HEK293 (cell line): ENCODE data around the gene DCLK1.

Experiments used
- CTCF ChIA-PET: fragments of 350-600 bp; formaldehyde crosslinking; extraction: SDS; loops from one replicate; lab custom pipeline; 2021; ENCODE audit warnings: antibody characterized with exemption; lab: Yijun Ruan, JAX
- POLR2A ChIA-PET: fragments of 300-600 bp; formaldehyde crosslinking; extraction: SDS; loops from one replicate; lab custom pipeline; 2020; ENCODE audit warnings: antibody characterized with exemption, inconsistent platforms; lab: Yijun Ruan, JAX
- H3K27ac ChIP-seq: fragments of 200-500 bp; sonication (Bioruptor generic); 2 replicates; pipeline ENCODE4 v1.5.1; 2014; ENCODE audit warnings: low read depth, low read length, control low read depth, inconsistent platforms; ENCODE audit errors: extremely low read depth
- H3K36me3 ChIP-seq, 2 experiments: fragments of 200-500 bp in 1 of 2; sonication (Bioruptor generic) in 1 of 2; 1 replicate in 1 of 2; 2 replicates in 1 of 2; pipeline ENCODE4 v1.5.1; 2014 to 2017; ENCODE audit warnings: inconsistent platforms in 2 of 2, low read length in 2 of 2; ENCODE audit not compliant: control insufficient read depth in 2 of 2, insufficient read depth in 1 of 2
- H3K4me1 ChIP-seq: fragments of 200-500 bp; sonication (Bioruptor generic); 2 replicates; pipeline ENCODE4 v1.5.1; 2014; ENCODE audit warnings: mild to moderate bottlenecking, low read length, inconsistent platforms; ENCODE audit not compliant: control insufficient read depth, insufficient read depth
- H3K4me3 ChIP-seq: 2 replicates; pipeline ENCODE4 v1.5.1; 2011; ENCODE audit warnings: low read depth, mild to moderate bottlenecking, control low read depth, low read length, moderate library complexity
- H3K9me3 ChIP-seq: fragments of 200-500 bp; sonication (Bioruptor generic); 2 replicates; pipeline ENCODE4 v1.5.1; 2014; ENCODE audit warnings: low read depth, low read length, inconsistent platforms; ENCODE audit not compliant: control insufficient read depth, insufficient read depth
- BCL11A ChIP-seq: fragments of 450-650 bp; formaldehyde crosslinking; IDR thresholded peaks from 2 replicates; pipeline ENCODE4 v1.5.1; 2016; ENCODE audit warnings: low read depth, missing biosample characterization, missing genetic modification characterization
- CTCF ChIP-seq: fragments of 450-650 bp; formaldehyde crosslinking; IDR thresholded peaks from 2 replicates; pipeline ENCODE4 v1.5.1; 2016; ENCODE audit warnings: missing biosample characterization, missing genetic modification characterization
- KLF9 ChIP-seq: fragments of 450-650 bp; formaldehyde crosslinking; IDR thresholded peaks from 2 replicates; pipeline ENCODE4 v1.5.1; 2016; ENCODE audit warnings: missing biosample characterization, missing genetic modification characterization, low read depth
- ZBTB11 ChIP-seq: fragments of 450-650 bp; formaldehyde crosslinking; conservative IDR thresholded peaks from 2 replicates; pipeline ENCODE4 v1.5.1; 2016; ENCODE audit warnings: low read depth, missing biosample characterization, missing genetic modification characterization
- ZFP41 ChIP-seq: fragments of 450-650 bp; formaldehyde crosslinking; IDR thresholded peaks from 2 replicates; pipeline ENCODE4 v1.5.1; 2016; ENCODE audit warnings: missing biosample characterization, missing genetic modification characterization, borderline replicate concordance
- ZNF148 ChIP-seq: fragments of 450-650 bp; formaldehyde crosslinking; IDR thresholded peaks from 2 replicates; pipeline ENCODE4 v1.5.0; 2017; ENCODE audit warnings: missing biosample characterization, missing genetic modification characterization, borderline replicate concordance
- ZNF174 ChIP-seq: fragments of 450-650 bp; formaldehyde crosslinking; IDR thresholded peaks from 2 replicates; pipeline ENCODE4 v1.5.0; 2017; ENCODE audit warnings: missing biosample characterization, mild to moderate bottlenecking, missing genetic modification characterization
- ZNF266 ChIP-seq: fragments of 450-650 bp; formaldehyde crosslinking; IDR thresholded peaks from 2 replicates; pipeline ENCODE4 v1.5.1; 2016; ENCODE audit warnings: missing biosample characterization, missing genetic modification characterization, low read depth
- ZNF433 ChIP-seq: fragments of 450-650 bp; formaldehyde crosslinking; IDR thresholded peaks from 2 replicates; pipeline ENCODE4 v1.5.1; 2016; ENCODE audit warnings: missing biosample characterization, missing genetic modification characterization, low read depth
- ZNF48 ChIP-seq: fragments of 450-650 bp; formaldehyde crosslinking; IDR thresholded peaks from 2 replicates; pipeline ENCODE4 v1.5.1; 2016; ENCODE audit warnings: missing biosample characterization, missing genetic modification characterization
- ZNF518A ChIP-seq: fragments of 450-650 bp; formaldehyde crosslinking; conservative IDR thresholded peaks from 2 replicates; pipeline ENCODE4 v1.5.1; 2016; ENCODE audit warnings: low read depth, missing biosample characterization, missing genetic modification characterization
- ZNF792 ChIP-seq: fragments of 450-650 bp; formaldehyde crosslinking; IDR thresholded peaks from 2 replicates; pipeline ENCODE4 v1.5.1; 2016; ENCODE audit warnings: missing biosample characterization, missing genetic modification characterization
- ZNF837 ChIP-seq: fragments of 450-650 bp; formaldehyde crosslinking; IDR thresholded peaks from 2 replicates; pipeline ENCODE4 v1.5.1; 2016; ENCODE audit warnings: missing biosample characterization, missing genetic modification characterization

Gene DCLK1

GRCh38 chr13:36129539-36129938 lies 1.6 kb downstream of the DCLK1 start (continued):
- TF ChIP-seq ZNF518A (no peak), ZBTB11 (tag by site-specific recombination) (no peak)

GRCh38 chr13:36126491-36126890 lies 4.7 kb downstream of the DCLK1 start:
- no peak overlapping the region for H3K4me3 ChIP-seq
- no peaks in the 10 kb centered on the region for H3K36me3 ChIP-seq
- H3K4me1 ChIP-seq = 0 out of 2 replicates have a peak, but pooled peaks cover 2% of the 10 kb centered on the region
- H3K27ac ChIP-seq = no peak overlapping the region
- CTCF ChIA-PET = no interaction called here
- H3K9me3 ChIP-seq = no peaks in the 10 kb centered on the region
- POLR2A ChIA-PET = no interaction called here
- no peak for TF ChIP-seq ZFP41 (tag by site-specific recombination)
- no peak for TF ChIP-seq ZNF266 (tag by site-specific recombination)
- no peak for TF ChIP-seq ZNF792 (tag by site-specific recombination)
- no peak for TF ChIP-seq ZNF433 (tag by site-specific recombination)
- TF ChIP-seq CTCF = no peak
- TF ChIP-seq ZNF148 (tag by site-specific recombination) = no peak
- TF ChIP-seq BCL11A (tag by site-specific recombination) = no peak
- TF ChIP-seq ZNF48 (tag by site-specific recombination) = no peak

- CTCF ChIA-PET = no interaction called here
Measured at GRCh38 chr13:36125841-36126240, 5.3 kb downstream of the DCLK1 start.

More at GRCh38 chr13:36125841-36126240, 5.3 kb downstream of the DCLK1 start:
- POLR2A ChIA-PET = no interaction called here
- Histone ChIP-seq H3K27ac (no peak overlapping the region), H3K4me1 (0 out of 2 replicates have a peak, but pooled peaks cover 2% of the 10 kb centered on the region), H3K9me3 (no peaks in the 10 kb centered on the region), H3K4me3 (no peak overlapping the region), H3K36me3 (no peaks in the 10 kb centered on the region)
- TF ChIP-seq ZNF174 (tag by site-specific recombination) (no peak), ZNF837 (tag by site-specific recombination) (no peak), KLF9 (tag by site-specific recombination) (no peak)
